Ovary (tissue), 9 donors: ENCODE results near the gene KRTAP19-1. TPM values are rescaled to one million over a fixed set of nuclear protein-coding genes. Genes with fewer than 3 reads are reported as not detected.

ENCODE experiments used
- DNase-seq, 5 donors: peaks; one replicate each; pipeline ENCODE4 v3.0.0-alpha.2; 2019 to 2020
- H3K27ac ChIP-seq, 2 donors: fragments of 200-600 bp; one replicate each; pipeline versions ENCODE4 v1.5.1 to v1.8.0; 2019 to 2022
- H3K27me3 ChIP-seq: fragments of 200-600 bp; one replicate; pipeline ENCODE4 v1.8.0; 2022
- H3K36me3 ChIP-seq: fragments of 200-600 bp; sonication (generic); one replicate; pipeline ENCODE4 v1.5.1; 2019
- H3K4me1 ChIP-seq: one replicate; pipeline ENCODE4 v1.8.1; 2013; ENCODE audit warnings: mild to moderate bottlenecking, moderate library complexity; ENCODE audit not compliant: insufficient read depth
- H3K4me3 ChIP-seq: fragments of 200-600 bp; sonication (generic); one replicate; pipeline ENCODE4 v1.5.1; 2017
- H3K9me3 ChIP-seq, 2 donors: fragments of 200-600 bp in 1 of 2; sonication (generic) in 1 of 2; one replicate each; pipeline versions ENCODE4 v1.5.1 to v1.8.1; 2013 to 2019; ENCODE audit warnings: mild to moderate bottlenecking in 1 of 2, moderate library complexity in 1 of 2
- EP300 ChIP-seq: sonication (generic); formaldehyde crosslinking; IDR thresholded peaks from one replicate; pipeline ENCODE4 v1.6.1; 2017; ENCODE audit warnings: antibody characterized with exemption
- POLR2A ChIP-seq: fragments of 450-650 bp; IDR thresholded peaks from one replicate; pipeline ENCODE4 v1.6.1; 2017; ENCODE audit warnings: antibody characterized with exemption, mild to moderate bottlenecking, moderate library complexity
- WGBS, 3 donors: extraction: QIAGEN DNeasy Blood & Tissue Kit in 1 of 3; methylation state at CpG; one replicate each; pipeline versions ENCODE4 v1.1.5 to v1.1.7; 2013 to 2017; 5-methylcytosine and 5-hydroxymethylcytosine counted together
- intact Hi-C, 4 donors: fragments of 100-400 bp; cut with DNase I; formaldehyde crosslinking; loops; one replicate each; pipeline versions ENCODE4 v1.11.0 to v1.15.1; 2022 to 2023
- polyA plus RNA-seq, 2 donors: library from polyadenylated mRNA; stranded (reverse); fragments of 200-250 nt in 1 of 2; fragments of 350-450 nt in 1 of 2; fragmentation: Illumina TruSeq in 1 of 2; extraction: RNeasy Lipid Tissue Mini Kit (QIAGEN cat#74804) in 1 of 2; gene quantifications; one replicate each; pipeline ENCODE4 v1.2.3, GENCODE V29; 2013 to 2014
- small RNA-seq: library from RNA; depleted of rRNA; stranded (forward); fragments of <200 nt; gene quantifications from one replicate; pipeline ENCODE3, GENCODE V24; 2016
- total RNA-seq, 7 donors: library from RNA; depleted of rRNA in 2 of 7; stranded (reverse); fragments of >200 nt in 2 of 7; fragmentation: NEBNext Ultra II Directional in 3 of 7; extraction: Animal tissue kit (Norgen Biotek cat#: 25700) in 3 of 7; gene quantifications; one replicate each; pipeline versions ENCODE4 v1.1.0 to v1.2.4, GENCODE V29; 2016 to 2023
- TF ChIP-seq, protein P1 (sequence below), 3 donors: fragments of 450-650 bp in 2 of 3; fragments of 200-600 bp in 1 of 3; IDR thresholded peaks; one replicate each; pipeline versions ENCODE4 v1.5.1 to v1.8.0; 2016 to 2022; ENCODE audit warnings: antibody characterized with exemption in 3 of 3, mild to moderate bottlenecking in 1 of 3
- donor health status: DM: no; HTN: no; CAD: no; lungs with moderate emphysema.
- donor health status: DM: no; HTN: no; CAD: no.
- donor health status: Bipolar disorder and iron deficiency.
- donor health status: DM: yes; HTN: yes; CAD: no.
- donor health status: DM: no; HTN: no; CAD: no.
- donor health status: DM: yes; HTN: yes; CAD: no.

KRTAP19-1 gene
- total and polyA plus RNA-seq, 9 donors, result not detected

DNA sequence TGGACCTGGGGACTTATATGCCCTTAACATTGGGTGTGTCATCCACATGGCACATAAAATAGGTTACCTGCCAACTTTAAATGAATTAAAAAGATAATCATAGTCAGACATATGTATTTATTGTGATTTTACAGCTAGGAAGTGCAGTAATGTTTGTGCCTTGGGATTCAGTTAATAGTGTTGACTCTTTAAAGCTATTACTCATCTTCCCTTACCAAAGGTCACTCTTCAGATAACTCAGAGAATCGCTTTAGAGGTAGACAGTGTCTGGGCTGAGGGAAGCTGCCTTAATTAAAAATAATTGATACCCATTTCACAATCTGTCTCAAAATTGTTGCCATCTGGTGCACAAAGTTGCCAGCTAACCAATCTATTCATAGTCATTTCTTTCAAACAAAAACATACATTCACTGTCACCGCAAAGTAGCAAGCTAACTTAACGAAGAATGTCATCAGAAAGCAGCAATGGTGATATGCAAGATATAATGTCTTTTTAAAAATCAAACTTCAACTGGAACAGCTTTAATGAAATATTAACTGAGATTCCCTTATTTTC, 43.1 kb downstream of the KRTAP19-1 start:
- no peaks in the 10 kb centered on the region for H3K27me3 ChIP-seq
- TF ChIP-seq EP300 (no peak), POLR2A (no peak)
- TF ChIP-seq, protein P1, sequence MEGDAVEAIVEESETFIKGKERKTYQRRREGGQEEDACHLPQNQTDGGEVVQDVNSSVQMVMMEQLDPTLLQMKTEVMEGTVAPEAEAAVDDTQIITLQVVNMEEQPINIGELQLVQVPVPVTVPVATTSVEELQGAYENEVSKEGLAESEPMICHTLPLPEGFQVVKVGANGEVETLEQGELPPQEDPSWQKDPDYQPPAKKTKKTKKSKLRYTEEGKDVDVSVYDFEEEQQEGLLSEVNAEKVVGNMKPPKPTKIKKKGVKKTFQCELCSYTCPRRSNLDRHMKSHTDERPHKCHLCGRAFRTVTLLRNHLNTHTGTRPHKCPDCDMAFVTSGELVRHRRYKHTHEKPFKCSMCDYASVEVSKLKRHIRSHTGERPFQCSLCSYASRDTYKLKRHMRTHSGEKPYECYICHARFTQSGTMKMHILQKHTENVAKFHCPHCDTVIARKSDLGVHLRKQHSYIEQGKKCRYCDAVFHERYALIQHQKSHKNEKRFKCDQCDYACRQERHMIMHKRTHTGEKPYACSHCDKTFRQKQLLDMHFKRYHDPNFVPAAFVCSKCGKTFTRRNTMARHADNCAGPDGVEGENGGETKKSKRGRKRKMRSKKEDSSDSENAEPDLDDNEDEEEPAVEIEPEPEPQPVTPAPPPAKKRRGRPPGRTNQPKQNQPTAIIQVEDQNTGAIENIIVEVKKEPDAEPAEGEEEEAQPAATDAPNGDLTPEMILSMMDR (IDR thresholded peaks at IDR 0.05), result no peak
- no peaks in the 10 kb centered on the region for H3K4me1 ChIP-seq
- no peaks in the 10 kb centered on the region for H3K9me3 ChIP-seq
- no peak for DNase-seq
- intact Hi-C loops, result no loop called here
- H3K27ac ChIP-seq, result no peak overlapping the region
- WGBS, 3 donors, result 19 to 39% (median 24%) methylated on average over 3 of the region's 3 CpGs
- no peaks in the 10 kb centered on the region for H3K36me3 ChIP-seq
- H3K4me3 ChIP-seq, result no peak overlapping the region

DNA sequence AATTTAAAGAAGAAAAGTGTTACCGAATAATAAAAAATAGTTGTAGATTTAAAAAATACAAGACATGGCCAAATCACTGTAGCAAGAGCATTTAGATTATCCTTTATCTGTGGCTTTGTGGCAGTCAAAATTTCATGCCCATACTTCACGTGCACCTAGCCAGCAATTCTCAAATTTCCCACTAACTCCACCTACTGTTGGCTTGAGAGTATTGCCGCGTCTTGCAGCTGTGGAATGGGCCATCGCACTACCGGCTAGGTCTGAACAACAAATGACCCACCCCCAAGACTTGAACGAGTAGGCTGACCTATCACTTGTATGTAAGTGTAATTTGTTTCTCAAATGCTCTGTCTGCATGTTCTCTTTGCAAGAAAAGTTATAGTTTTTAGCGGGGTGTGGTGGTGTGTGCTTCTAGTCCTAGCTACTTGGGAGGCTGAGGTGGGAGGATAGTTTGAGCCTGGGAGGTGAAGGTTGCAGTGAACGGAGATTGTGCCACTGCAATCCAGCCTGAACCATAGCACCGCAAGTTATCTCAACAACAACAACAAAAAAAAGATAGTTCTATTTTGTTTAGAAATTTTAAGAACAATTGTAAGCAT, 46.0 kb downstream of the KRTAP19-1 start:
- Histone ChIP-seq H3K4me1 (no peaks in the 10 kb centered on the region), H3K36me3 (no peaks in the 10 kb centered on the region), H3K4me3 (no peak overlapping the region), H3K27ac (no peak overlapping the region), H3K27me3 (no peaks in the 10 kb centered on the region), H3K9me3 (no peaks in the 10 kb centered on the region)
- TF ChIP-seq, protein P1 (IDR thresholded peaks at IDR 0.05), result no peak
- no peak for TF ChIP-seq POLR2A
- TF ChIP-seq EP300, result no peak
- DNase-seq, result no peak
- intact Hi-C loops, result no loop called here
- 23 to 30% (median 29%) methylated on average over 10 of the region's 10 CpGs for WGBS, 3 donors

DNA sequence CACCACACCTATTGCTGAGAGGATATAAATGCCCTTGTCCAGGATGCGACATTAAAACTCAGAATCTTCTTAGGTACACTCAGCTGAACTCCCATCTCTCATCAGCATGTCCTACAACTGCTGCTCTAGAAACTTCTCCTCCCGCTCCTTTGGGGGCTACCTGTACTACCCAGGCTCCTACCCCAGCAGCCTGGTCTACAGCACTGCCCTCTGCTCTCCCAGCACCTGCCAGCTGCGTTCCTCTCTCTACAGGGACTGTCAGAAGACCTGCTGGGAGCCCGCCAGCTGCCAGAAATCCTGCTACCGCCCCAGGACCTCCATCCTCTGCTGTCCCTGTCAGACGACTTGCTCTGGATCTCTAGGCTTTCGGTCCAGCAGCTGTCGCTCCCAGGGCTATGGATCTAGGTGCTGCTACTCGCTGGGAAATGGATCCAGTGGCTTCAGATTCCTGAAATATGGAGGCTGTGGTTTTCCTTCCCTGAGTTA, 50.0 kb downstream of the KRTAP19-1 start, which contains the start of gene KRTAP13-4:
Gene KRTAP13-4 (plus strand): TSS at position 51 of the 486 bp plus-strand sequence. CDS start 56 bp downstream, at position 107.
- WGBS, 3 donors, result 80 to 89% (median 80%) methylated on average over 9 of the region's 9 CpGs

More for the DNA sequence above, 50.0 kb downstream of the KRTAP19-1 start, which contains the start of gene KRTAP13-4:
- no peak for DNase-seq
- H3K4me3 ChIP-seq, result no peak within 1 kb of the TSS
- no peaks in the 10 kb centered on the region for H3K36me3 ChIP-seq
- no peak for TF ChIP-seq EP300
- TF ChIP-seq, protein P1 (IDR thresholded peaks at IDR 0.05), result no peak
- no peak within 1 kb of the TSS for H3K27ac ChIP-seq
- H3K4me1 ChIP-seq, result no peaks in the 10 kb centered on the region
- intact Hi-C loops, result no loop called here
- no peaks in the 10 kb centered on the region for H3K27me3 ChIP-seq
- H3K9me3 ChIP-seq, result no peaks in the 10 kb centered on the region

Small RNAs within 50 kb of the gene (small RNA-seq; reads per million reads assigned to genes)
- gene AP000567.1 (not detected), gene KRTAP19-10P (not detected), gene KRTAP19-9P (not detected)

Other genes with a start within 250 kb of the KRTAP19-1 start
- gene KRTAP24-1, start 197.4 kb downstream of the KRTAP19-1 start, total RNA-seq, result not detected
- gene KRTAP24-1, start 197.4 kb downstream of the KRTAP19-1 start, polyA plus RNA-seq, result not detected
- gene KRTAP25-1, start 190.9 kb downstream of the KRTAP19-1 start, total RNA-seq, result not detected
- not detected for gene KRTAP25-1, start 190.9 kb downstream of the KRTAP19-1 start, polyA plus RNA-seq
- not detected for gene KRTAP26-1, start 160.1 kb downstream of the KRTAP19-1 start, total RNA-seq
- not detected for gene KRTAP26-1, start 160.1 kb downstream of the KRTAP19-1 start, polyA plus RNA-seq
- gene KRTAP27-1, start 142.7 kb downstream of the KRTAP19-1 start, total RNA-seq, result not detected
- not detected for gene KRTAP27-1, start 142.7 kb downstream of the KRTAP19-1 start, polyA plus RNA-seq
- not detected for gene KRTAP23-1, start 131.8 kb downstream of the KRTAP19-1 start, total RNA-seq
- gene KRTAP23-1, start 131.8 kb downstream of the KRTAP19-1 start, polyA plus RNA-seq, result not detected
- gene KRTAP13-2, start 108.1 kb downstream of the KRTAP19-1 start, total RNA-seq, result not detected
- gene KRTAP13-2, start 108.1 kb downstream of the KRTAP19-1 start, polyA plus RNA-seq, result not detected
- not detected for gene KRTAP13-1, start 84.3 kb downstream of the KRTAP19-1 start, total RNA-seq
- gene KRTAP13-1, start 84.3 kb downstream of the KRTAP19-1 start, polyA plus RNA-seq, result not detected
- gene KRTAP13-3, start 54.4 kb downstream of the KRTAP19-1 start, total RNA-seq, result not detected
- gene KRTAP13-3, start 54.4 kb downstream of the KRTAP19-1 start, polyA plus RNA-seq, result not detected
- not detected for gene KRTAP13-4, start 50.1 kb downstream of the KRTAP19-1 start, total RNA-seq
- gene KRTAP13-4, start 50.1 kb downstream of the KRTAP19-1 start, polyA plus RNA-seq, result not detected
- gene KRTAP15-1, start 40.1 kb downstream of the KRTAP19-1 start, total RNA-seq, result not detected
- not detected for gene KRTAP15-1, start 40.1 kb downstream of the KRTAP19-1 start, polyA plus RNA-seq
- not detected for gene KRTAP19-2, start 7.1 kb upstream of the KRTAP19-1 start, total RNA-seq
- not detected for gene KRTAP19-2, start 7.1 kb upstream of the KRTAP19-1 start, polyA plus RNA-seq
- not detected for gene KRTAP19-3, start 11.6 kb upstream of the KRTAP19-1 start, total RNA-seq
- not detected for gene KRTAP19-3, start 11.6 kb upstream of the KRTAP19-1 start, polyA plus RNA-seq
- not detected for gene KRTAP19-4, start 16.8 kb upstream of the KRTAP19-1 start, total RNA-seq
- not detected for gene KRTAP19-4, start 16.8 kb upstream of the KRTAP19-1 start, polyA plus RNA-seq
- gene KRTAP19-5, start 21.8 kb upstream of the KRTAP19-1 start, total RNA-seq, result not detected
- gene KRTAP19-5, start 21.8 kb upstream of the KRTAP19-1 start, polyA plus RNA-seq, result not detected
- not detected for gene KRTAP19-6, start 61.5 kb upstream of the KRTAP19-1 start, total RNA-seq
- not detected for gene KRTAP19-6, start 61.5 kb upstream of the KRTAP19-1 start, polyA plus RNA-seq
- not detected for gene KRTAP19-7, start 80.9 kb upstream of the KRTAP19-1 start, total RNA-seq
- gene KRTAP19-7, start 80.9 kb upstream of the KRTAP19-1 start, polyA plus RNA-seq, result not detected
- not detected for gene KRTAP22-2, start 110.0 kb upstream of the KRTAP19-1 start, total RNA-seq
- gene KRTAP22-2, start 110.0 kb upstream of the KRTAP19-1 start, polyA plus RNA-seq, result not detected
- gene KRTAP6-3, start 112.1 kb upstream of the KRTAP19-1 start, total RNA-seq, result not detected
- not detected for gene KRTAP6-3, start 112.1 kb upstream of the KRTAP19-1 start, polyA plus RNA-seq
- gene KRTAP6-2, start 118.5 kb upstream of the KRTAP19-1 start, total RNA-seq, result not detected
- not detected for gene KRTAP6-2, start 118.5 kb upstream of the KRTAP19-1 start, polyA plus RNA-seq
- gene KRTAP22-1, start 120.7 kb upstream of the KRTAP19-1 start, total RNA-seq, result not detected
- gene KRTAP22-1, start 120.7 kb upstream of the KRTAP19-1 start, polyA plus RNA-seq, result not detected
- gene KRTAP6-1, start 133.6 kb upstream of the KRTAP19-1 start, total RNA-seq, result not detected
- not detected for gene KRTAP6-1, start 133.6 kb upstream of the KRTAP19-1 start, polyA plus RNA-seq
- not detected for gene KRTAP20-1, start 136.1 kb upstream of the KRTAP19-1 start, total RNA-seq
- not detected for gene KRTAP20-1, start 136.1 kb upstream of the KRTAP19-1 start, polyA plus RNA-seq
- gene KRTAP20-4, start 140.3 kb upstream of the KRTAP19-1 start, total RNA-seq, result not detected
- not detected for gene KRTAP20-4, start 140.3 kb upstream of the KRTAP19-1 start, polyA plus RNA-seq
- not detected for gene KRTAP20-2, start 154.8 kb upstream of the KRTAP19-1 start, total RNA-seq
- not detected for gene KRTAP20-2, start 154.8 kb upstream of the KRTAP19-1 start, polyA plus RNA-seq
- not detected for gene KRTAP20-3, start 162.5 kb upstream of the KRTAP19-1 start, total RNA-seq
- not detected for gene KRTAP20-3, start 162.5 kb upstream of the KRTAP19-1 start, polyA plus RNA-seq
- not detected for gene KRTAP21-3, start 238.4 kb upstream of the KRTAP19-1 start, total RNA-seq
- not detected for gene KRTAP21-3, start 238.4 kb upstream of the KRTAP19-1 start, polyA plus RNA-seq